Peyer's patch (tissue), 4 donors: ENCODE measurements around the gene C16orf92. TPM values are rescaled to one million over a fixed set of nuclear protein-coding genes. Genes with fewer than 3 reads are reported as not detected.
"Not testable (repeated sequence)": the region's sequence is repeated elsewhere in the genome, so short reads cannot be mapped to it uniquely, and the experiment has no call there.

ENCODE experiments used
- DNase-seq, 3 donors: peaks; one replicate each; pipeline ENCODE4 v3.0.0-alpha.2; 2017 to 2019
- H3K27ac ChIP-seq, 4 donors: fragments of 200-600 bp; sonication (generic); one replicate each; pipeline ENCODE4 v1.5.1; 2016 to 2019
- H3K27me3 ChIP-seq, 2 donors: fragments of 200-600 bp; sonication (generic); one replicate each; pipeline ENCODE4 v1.5.1; 2019
- H3K36me3 ChIP-seq, 3 donors: fragments of 200-600 bp; sonication (generic); one replicate each; pipeline ENCODE4 v1.5.1; 2016 to 2019
- H3K4me1 ChIP-seq, 4 donors: fragments of 200-600 bp; sonication (generic); one replicate each; pipeline ENCODE4 v1.5.1; 2016 to 2019
- H3K4me3 ChIP-seq, 4 donors: fragments of 200-600 bp; sonication (generic); 1 replicate in 3 of 4; 2 replicates in 1 of 4; pipeline ENCODE4 v1.5.1; 2016 to 2019; ENCODE audit warnings: mild to moderate bottlenecking in 1 of 4
- H3K9me3 ChIP-seq, 4 donors: fragments of 200-600 bp; sonication (generic); one replicate each; pipeline ENCODE4 v1.5.1; 2016 to 2019; ENCODE audit warnings: mild to moderate bottlenecking in 1 of 4
- CTCF ChIP-seq, 6 experiments: fragments of 450-650 bp in 4 of 6; fragments of 200-600 bp in 2 of 6; sonication (generic) in 1 of 6; IDR thresholded peaks; one replicate each; pipeline ENCODE4 v1.5.1; 2017 to 2019; ENCODE audit warnings: antibody characterized with exemption in 6 of 6, mild to moderate bottlenecking in 3 of 6, moderate library complexity in 1 of 6
- POLR2A ChIP-seq, 2 donors: fragments of 450-650 bp; IDR thresholded peaks; one replicate each; pipeline ENCODE4 v1.5.1; 2017; ENCODE audit warnings: antibody characterized with exemption in 2 of 2, mild to moderate bottlenecking in 2 of 2, moderate library complexity in 2 of 2
- total RNA-seq, 4 donors: library from RNA; depleted of rRNA; stranded (reverse); fragments of >200 nt; gene quantifications; one replicate each; pipeline ENCODE4 v1.1.0, GENCODE V29; 2016

The C16orf92 gene
- total RNA-seq, 4 donors from 2014 or later, result not detected

- no peaks in the 10 kb centered on the region for H3K9me3 ChIP-seq
- no peaks in the 10 kb centered on the region for H3K36me3 ChIP-seq
- H3K27me3 ChIP-seq, result peaks cover 0 to 5% of the 10 kb centered on the region in 2 donors
- peaks cover 0 to 8% (median 3%) of the 10 kb centered on the region in 4 donors for H3K4me1 ChIP-seq
- H3K4me3 ChIP-seq, result no peak overlapping the region
- H3K27ac ChIP-seq, result no peak overlapping the region
- no peak for DNase-seq
- TF ChIP-seq POLR2A (IDR thresholded peaks at IDR 0.05) (no peak), CTCF (IDR thresholded peaks at IDR 0.05) (no peak)
These were observed 6.3 kb upstream of the C16orf92 start for GRCh38 chr16:30016555-30017276.

- DNase-seq, result no peak
These were observed 5.7 kb upstream of the C16orf92 start for GRCh38 chr16:30017277-30017656.

GRCh38 chr16:30017937-30018336, 5.1 kb upstream of the C16orf92 start:
- H3K9me3 ChIP-seq, H3K4me1 ChIP-seq, H3K27me3 ChIP-seq, DNase-seq, H3K27ac ChIP-seq, H3K36me3 ChIP-seq, H3K4me3 ChIP-seq: not testable (repeated sequence)

More at GRCh38 chr16:30017277-30017656, 5.7 kb upstream of the C16orf92 start:
- no peak overlapping the region for H3K4me3 ChIP-seq
- no peaks in the 10 kb centered on the region for H3K36me3 ChIP-seq
- peaks cover 0 to 9% (median 4%) of the 10 kb centered on the region in 4 donors for H3K4me1 ChIP-seq
- no peak overlapping the region for H3K27ac ChIP-seq
- H3K27me3 ChIP-seq, result no peaks in the 10 kb centered on the region
- H3K9me3 ChIP-seq, result no peaks in the 10 kb centered on the region
- TF ChIP-seq POLR2A (IDR thresholded peaks at IDR 0.05) (no peak), CTCF (IDR thresholded peaks at IDR 0.05) (no peak)

GRCh38 chr16:30018731-30019158, 4.3 kb upstream of the C16orf92 start:
- DNase-seq, result no peak
- Histone ChIP-seq H3K36me3 (no peaks in the 10 kb centered on the region), H3K9me3 (no peaks in the 10 kb centered on the region), H3K4me3 (no peak overlapping the region), H3K27me3 (no peaks in the 10 kb centered on the region), H3K4me1 (peaks cover 0 to 9% (median 4%) of the 10 kb centered on the region in 4 donors), H3K27ac (no peak overlapping the region)
- TF ChIP-seq CTCF (IDR thresholded peaks at IDR 0.05) (no peak), POLR2A (IDR thresholded peaks at IDR 0.05) (no peak)

- no peaks in the 10 kb centered on the region for H3K36me3 ChIP-seq
- TF ChIP-seq POLR2A (IDR thresholded peaks at IDR 0.05), result no peak
- no peak for TF ChIP-seq CTCF (IDR thresholded peaks at IDR 0.05)
- peaks cover 0 to 9% (median 4%) of the 10 kb centered on the region in 4 donors for H3K4me1 ChIP-seq
- peaks cover 0 to 4% of the 10 kb centered on the region in 2 donors for H3K27me3 ChIP-seq
- no peak overlapping the region for H3K27ac ChIP-seq
- no peaks in the 10 kb centered on the region for H3K9me3 ChIP-seq
- no peak for DNase-seq
- H3K4me3 ChIP-seq, result no peak overlapping the region
These were observed 588 bp downstream of the C16orf92 start for GRCh38 chr16:30023586-30023985.

GRCh38 chr16:30024451-30024850, 1.5 kb downstream of the C16orf92 start:
- no peak for TF ChIP-seq POLR2A (IDR thresholded peaks at IDR 0.05)
- no peak for TF ChIP-seq CTCF (IDR thresholded peaks at IDR 0.05)
- no peak overlapping the region for H3K27ac ChIP-seq
- no peak for DNase-seq
- H3K36me3 ChIP-seq, result no peaks in the 10 kb centered on the region
- peaks cover 0 to 9% (median 4%) of the 10 kb centered on the region in 4 donors for H3K4me1 ChIP-seq
- peaks cover 0 to 4% of the 10 kb centered on the region in 2 donors for H3K27me3 ChIP-seq
- no peak overlapping the region for H3K4me3 ChIP-seq
- H3K9me3 ChIP-seq, result no peaks in the 10 kb centered on the region
